B cell (primary cell): ENCODE data around the gene OXCT1.

ENCODE experiments used
- CTCF ChIP-seq: fragments of 200-600 bp; IDR thresholded peaks from one replicate; pipeline ENCODE4 v1.8.0; 2022; ENCODE audit warnings: antibody characterized with exemption, mild to moderate bottlenecking
- EZH2 ChIP-seq: IDR thresholded peaks from 2 replicates; pipeline ENCODE4 v1.6.1; 2012; ENCODE audit warnings: borderline replicate concordance, low read depth, mild to moderate bottlenecking, moderate library complexity, low read length; ENCODE audit not compliant: insufficient read depth, poor library complexity, severe bottlenecking

DNA sequence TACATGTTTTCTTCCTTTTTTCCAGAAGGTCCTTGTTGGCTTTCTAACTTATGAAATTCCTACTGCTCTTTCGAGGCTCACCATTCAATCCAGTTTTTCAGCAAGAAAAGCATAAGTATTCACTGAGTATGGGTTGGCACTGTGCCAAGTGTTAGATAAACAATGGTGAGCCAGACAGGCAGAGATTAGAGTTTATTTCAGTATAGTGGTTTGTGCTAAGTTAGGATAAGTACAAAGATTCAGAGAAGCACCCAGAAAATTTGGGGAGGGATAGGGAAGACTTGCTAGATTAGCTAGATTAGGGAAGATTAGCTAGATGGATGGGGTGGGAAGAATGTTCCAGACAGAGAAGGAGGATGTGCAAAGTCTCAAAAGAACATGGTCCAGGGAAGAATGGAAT lies 122.9 kb downstream of the OXCT1 start:
- no peak for TF ChIP-seq CTCF
- TF ChIP-seq EZH2 = no peak
